Suppressor macrophage treated with lipopolysaccharide for 4 hours (primary cell): Measurements from ENCODE around the gene MRPL20.

Source experiments
- DNase-seq: peaks from one replicate; pipeline ENCODE4 v3.0.0-alpha.2; 2020

Gene MRPL20

GRCh38 chr1:1359664-1360468 lies 47.2 kb downstream of the MRPL20 start:
- no peak for DNase-seq

DNA sequence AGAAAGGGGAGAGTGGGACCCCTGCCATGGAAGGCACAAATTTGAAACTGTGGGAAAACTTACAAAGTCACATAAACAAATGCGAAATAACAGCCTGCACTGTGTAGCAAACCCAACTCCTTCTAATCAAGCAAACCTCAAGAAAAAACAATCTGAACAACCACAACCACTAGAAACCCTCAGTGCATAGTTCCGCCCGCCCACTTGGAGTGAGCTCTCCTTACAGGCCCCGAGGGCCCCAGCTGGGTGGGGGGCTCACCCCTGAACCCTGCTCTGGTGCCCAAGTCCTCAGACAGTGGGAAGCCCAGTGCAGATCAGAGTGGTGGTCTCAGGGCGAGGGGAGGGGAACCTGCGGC lies 47.8 kb downstream of the MRPL20 start:
- no peak for DNase-seq

GRCh38 chr1:1358433-1359271 lies 48.4 kb downstream of the MRPL20 start, which contains the start of gene MXRA8:
MXRA8 (minus strand) TSS chr1:1358555; CDS start chr1:1358504, 51 bp downstream.
- no peak for DNase-seq

DNA sequence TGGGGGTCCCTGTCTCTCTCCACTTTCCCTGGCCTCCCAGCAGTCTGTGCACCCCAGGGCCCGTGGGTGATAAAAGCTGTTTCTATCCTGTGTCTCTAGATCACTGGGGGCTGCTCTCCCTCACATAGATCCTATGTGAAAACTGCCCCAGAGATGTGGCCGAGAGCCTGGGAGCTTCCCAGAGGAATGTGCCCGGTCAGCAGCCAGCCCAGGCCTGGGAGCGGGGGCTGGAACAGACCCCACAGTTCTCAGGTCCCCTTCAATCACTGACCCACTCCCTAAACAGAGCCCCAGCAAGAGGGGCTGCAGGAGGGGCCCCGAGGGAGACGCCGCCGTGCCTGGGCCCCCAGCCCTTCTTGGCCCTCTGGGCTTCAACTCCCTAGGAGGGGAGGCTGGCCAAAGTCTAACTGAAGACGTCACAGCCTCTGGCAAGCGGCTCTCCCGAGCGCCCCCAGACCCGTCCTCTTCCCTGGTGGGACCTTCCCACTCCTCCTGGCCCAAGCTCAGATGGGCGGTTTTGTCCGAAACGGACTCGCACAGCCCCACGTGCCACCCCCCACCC lies 49.1 kb downstream of the MRPL20 start:
- DNase-seq, result no peak

- DNase-seq, result no peak
Observed at GRCh38 chr1:1356796-1357401, 50.2 kb downstream of the MRPL20 start.

GRCh38 chr1:1356166-1356795 lies 50.8 kb downstream of the MRPL20 start:
- DNase-seq, result no peak

- peak; percentile 23 for DNase-seq
Observed at GRCh38 chr1:1355416-1355815, 51.7 kb downstream of the MRPL20 start.

DNA sequence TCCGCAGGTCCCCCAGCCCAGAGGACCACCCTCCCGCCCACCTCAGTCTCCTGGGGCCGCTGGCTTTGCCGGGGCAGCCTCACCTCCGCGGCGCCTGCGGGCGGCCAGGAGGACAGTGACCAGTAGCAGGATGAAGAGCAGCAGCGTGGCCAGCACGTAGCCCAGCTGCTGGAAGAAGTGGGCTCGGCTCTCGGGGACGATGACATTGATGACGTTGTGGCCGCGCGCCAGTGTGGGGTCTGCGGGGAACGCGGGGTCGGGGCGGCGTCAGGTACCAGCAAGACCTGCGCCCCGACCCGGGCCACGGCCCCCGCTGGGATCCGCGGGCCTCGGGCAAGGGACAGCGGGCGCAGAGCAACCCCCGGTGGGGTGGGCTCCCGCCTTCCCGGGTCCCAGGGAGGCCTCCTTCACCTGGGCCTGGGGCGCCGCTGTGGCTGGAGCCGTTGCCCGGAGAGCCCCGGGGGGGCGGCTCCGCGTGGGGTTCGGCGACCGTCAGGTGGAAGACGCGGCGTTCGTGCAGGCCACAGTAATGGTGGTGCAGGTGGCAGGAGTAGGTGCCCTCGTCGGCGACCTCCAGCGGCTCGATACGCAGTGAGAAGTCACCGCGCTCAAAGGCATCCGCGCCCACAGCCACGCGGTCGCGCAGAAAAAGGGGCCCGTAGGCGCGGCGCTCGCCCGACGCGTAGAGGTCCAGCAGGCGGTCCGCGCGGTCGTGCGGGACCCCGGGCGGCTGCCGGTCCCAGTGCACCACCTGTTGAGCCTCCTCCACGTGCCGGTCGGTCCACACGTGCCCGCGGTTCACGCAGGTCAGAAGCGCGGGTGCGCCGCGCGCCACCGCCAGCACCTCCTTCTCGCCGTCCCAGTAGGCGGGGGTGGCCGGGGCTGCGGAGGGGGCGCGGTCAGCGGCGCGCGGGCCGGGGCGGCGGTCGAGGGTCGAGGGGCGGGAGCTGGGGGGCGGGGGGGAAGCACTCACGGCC lies 52.5 kb downstream of the MRPL20 start:
- no peak for DNase-seq

DNA sequence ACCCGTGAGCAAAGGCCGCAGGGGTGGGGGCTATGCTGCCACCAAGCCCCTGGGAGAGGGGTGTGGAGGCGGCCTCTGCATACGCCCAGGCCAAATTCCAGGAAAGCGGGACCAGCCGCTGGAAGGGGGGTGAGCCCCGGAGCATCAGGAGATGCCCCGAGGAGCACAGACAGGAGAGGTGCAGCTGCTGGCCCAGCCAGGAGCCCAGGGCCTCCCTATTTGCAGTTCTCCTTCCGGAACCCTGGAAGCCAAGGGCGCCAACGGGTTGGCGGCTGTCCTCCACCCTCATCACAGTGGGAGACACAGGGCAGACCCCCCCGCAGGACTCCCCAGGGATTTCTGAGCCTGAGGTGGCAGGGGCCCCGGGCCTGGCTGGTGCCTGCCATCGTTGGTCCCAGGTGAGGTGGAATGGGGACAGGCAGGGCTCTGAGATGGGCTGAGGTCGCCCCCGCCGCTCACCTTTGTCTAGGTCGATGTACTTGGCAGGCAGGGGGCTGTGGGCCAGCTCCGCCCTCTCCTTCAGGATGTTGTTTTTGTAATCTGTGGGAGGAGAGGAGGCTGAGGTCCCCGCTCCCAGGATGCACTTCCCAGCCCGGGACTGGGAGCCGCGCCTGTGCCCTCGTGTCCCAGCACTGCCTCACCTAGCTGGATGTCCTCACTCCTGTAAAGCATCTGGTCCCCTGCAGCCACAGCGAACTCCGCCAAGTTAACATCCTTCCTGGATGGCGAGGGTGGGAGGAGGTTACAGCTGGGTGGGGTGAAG lies 53.5 kb downstream of the MRPL20 start:
- DNase-seq, result no peak

- DNase-seq, result no peak
Observed at GRCh38 chr1:1352786-1353388, 54.2 kb downstream of the MRPL20 start.
